Ovary (tissue), 3 donors: ENCODE data around the gene ALDH3A2.

Experiments used
- EP300 ChIP-seq: sonication (generic); formaldehyde crosslinking; IDR thresholded peaks from one replicate; pipeline ENCODE4 v1.6.1; 2017; ENCODE audit warnings: antibody characterized with exemption
- TF ChIP-seq, protein P1 (sequence below), 3 donors: fragments of 450-650 bp in 2 of 3; fragments of 200-600 bp in 1 of 3; IDR thresholded peaks; one replicate each; pipeline versions ENCODE4 v1.5.1 to v1.8.0; 2016 to 2022; ENCODE audit warnings: antibody characterized with exemption in 3 of 3, mild to moderate bottlenecking in 1 of 3
- donor health status: DM: no; HTN: no; CAD: no.

GRCh38 chr17:19661121-19661520, 12.6 kb downstream of the ALDH3A2 start:
- TF ChIP-seq, protein P1, sequence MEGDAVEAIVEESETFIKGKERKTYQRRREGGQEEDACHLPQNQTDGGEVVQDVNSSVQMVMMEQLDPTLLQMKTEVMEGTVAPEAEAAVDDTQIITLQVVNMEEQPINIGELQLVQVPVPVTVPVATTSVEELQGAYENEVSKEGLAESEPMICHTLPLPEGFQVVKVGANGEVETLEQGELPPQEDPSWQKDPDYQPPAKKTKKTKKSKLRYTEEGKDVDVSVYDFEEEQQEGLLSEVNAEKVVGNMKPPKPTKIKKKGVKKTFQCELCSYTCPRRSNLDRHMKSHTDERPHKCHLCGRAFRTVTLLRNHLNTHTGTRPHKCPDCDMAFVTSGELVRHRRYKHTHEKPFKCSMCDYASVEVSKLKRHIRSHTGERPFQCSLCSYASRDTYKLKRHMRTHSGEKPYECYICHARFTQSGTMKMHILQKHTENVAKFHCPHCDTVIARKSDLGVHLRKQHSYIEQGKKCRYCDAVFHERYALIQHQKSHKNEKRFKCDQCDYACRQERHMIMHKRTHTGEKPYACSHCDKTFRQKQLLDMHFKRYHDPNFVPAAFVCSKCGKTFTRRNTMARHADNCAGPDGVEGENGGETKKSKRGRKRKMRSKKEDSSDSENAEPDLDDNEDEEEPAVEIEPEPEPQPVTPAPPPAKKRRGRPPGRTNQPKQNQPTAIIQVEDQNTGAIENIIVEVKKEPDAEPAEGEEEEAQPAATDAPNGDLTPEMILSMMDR (IDR thresholded peaks at IDR 0.05): no peak
- TF ChIP-seq EP300: no peak
